HCEC 1CT (cell line): Measurements from ENCODE around the gene IKZF2.
"Not testable (repeated sequence)": the region's sequence is repeated elsewhere in the genome, so short reads cannot be mapped to it uniquely, and the experiment has no call there.

Experiments used
- DNase-seq: peaks from one replicate; pipeline ENCODE4 v3.0.0-alpha.2; 2017

The IKZF2 gene

GRCh38 chr2:213022987-213023386 lies 128.4 kb downstream of the IKZF2 start:
- DNase-seq = no peak

GRCh38 chr2:213021971-213022899 lies 129.2 kb downstream of the IKZF2 start:
- peak; percentile 39 for DNase-seq

GRCh38 chr2:213020913-213021312 lies 130.5 kb downstream of the IKZF2 start:
- DNase-seq = not testable (repeated sequence)

- no peak for DNase-seq
Measured at GRCh38 chr2:213020268-213020667, 131.1 kb downstream of the IKZF2 start.

GRCh38 chr2:213019368-213019767 lies 132.0 kb downstream of the IKZF2 start:
- DNase-seq = no peak

- DNase-seq = no peak
Measured at GRCh38 chr2:213018340-213018901, 133.0 kb downstream of the IKZF2 start.

GRCh38 chr2:213017404-213017803 lies 134.0 kb downstream of the IKZF2 start:
- DNase-seq = no peak

- DNase-seq = no peak
Measured at GRCh38 chr2:213016984-213017351, 134.4 kb downstream of the IKZF2 start.

GRCh38 chr2:213016166-213016983 lies 135.0 kb downstream of the IKZF2 start:
- DNase-seq = no peak

- DNase-seq = no peak
Measured at GRCh38 chr2:213015387-213016165, 135.8 kb downstream of the IKZF2 start.

GRCh38 chr2:213013979-213014378 lies 137.4 kb downstream of the IKZF2 start:
- no peak for DNase-seq

GRCh38 chr2:213011505-213011904 lies 139.9 kb downstream of the IKZF2 start:
- DNase-seq = no peak

- no peak for DNase-seq
Measured at GRCh38 chr2:213010106-213010779, 141.2 kb downstream of the IKZF2 start.

- DNase-seq = no peak
Measured at GRCh38 chr2:213007290-213007838, 144.0 kb downstream of the IKZF2 start.

- DNase-seq = no peak
Measured at GRCh38 chr2:213004197-213004821, 147.1 kb downstream of the IKZF2 start.

- no peak for DNase-seq
Measured at GRCh38 chr2:213002383-213002782, 149.0 kb downstream of the IKZF2 start.

GRCh38 chr2:213001297-213001910 lies 150.0 kb downstream of the IKZF2 start:
- DNase-seq = no peak

- peak; percentile 15 for DNase-seq
Measured at GRCh38 chr2:212998626-212999359, 152.6 kb downstream of the IKZF2 start.

GRCh38 chr2:212997526-212998020 lies 153.8 kb downstream of the IKZF2 start:
- no peak for DNase-seq

GRCh38 chr2:212995920-212996319 lies 155.5 kb downstream of the IKZF2 start:
- DNase-seq = peak; percentile 65
